H1 (cell line): Measurements from ENCODE around the gene TSSC4. TPM values are rescaled to one million over a fixed set of nuclear protein-coding genes. Genes with fewer than 3 reads are reported as not detected.

Experiments
- CTCF ChIA-PET: fragments of 300-600 bp; sonication (Branson Sonifier 250); formaldehyde crosslinking; loops from one replicate; lab custom pipeline; 2021; ENCODE audit not compliant: partially characterized antibody; lab: Charles Lee
- POLR2A ChIA-PET: fragments of 300-600 bp; sonication (Branson Sonifier 250); formaldehyde crosslinking; loops from one replicate; lab custom pipeline; 2021; ENCODE audit warnings: inconsistent platforms; ENCODE audit not compliant: partially characterized antibody; lab: Charles Lee
- DNase-seq, 2 experiments: peaks; one replicate each; pipeline versions ENCODE4 v3.0.0 to v3.0.0-alpha.2; 2010 to 2022; ENCODE audit warnings: low spot score in 2 of 2, low read depth in 1 of 2, mixed read lengths in 1 of 2
- FAIRE-seq: peaks from 2 replicates; lab custom pipeline; 2011; peaks lifted over from hg19 to GRCh38; lab: Jason Lieb, UNC
- H2AFZ ChIP-seq: 2 replicates; pipeline ENCODE4 v1.8.1; 2012; ENCODE audit warnings: low read length, inconsistent platforms
- H2AK5ac ChIP-seq: 2 replicates; pipeline ENCODE4 v1.6.1; 2013; ENCODE audit warnings: low read depth, low read length
- H2BK120ac ChIP-seq: replicated peaks from 2 replicates; pipeline ENCODE3; 2013; ENCODE audit warnings: low read depth, low read length, inconsistent platforms
- H2BK12ac ChIP-seq: 2 replicates; pipeline ENCODE4 v1.6.1; 2013; ENCODE audit warnings: low read depth, low read length
- H2BK15ac ChIP-seq: 2 replicates; pipeline ENCODE4 v1.6.1; 2013; ENCODE audit warnings: low read length
- H2BK20ac ChIP-seq: 2 replicates; pipeline ENCODE4 v1.6.1; 2013; ENCODE audit warnings: low read length
- H2BK5ac ChIP-seq: 2 replicates; pipeline ENCODE4 v1.6.1; 2013; ENCODE audit warnings: low read depth, low read length
- H3K14ac ChIP-seq: 2 replicates; pipeline ENCODE4 v1.6.1; 2013; ENCODE audit warnings: inconsistent platforms; ENCODE audit not compliant: insufficient read length
- H3K18ac ChIP-seq: 2 replicates; pipeline ENCODE4 v1.6.1; 2013; ENCODE audit warnings: low read length; ENCODE audit errors: extremely low read depth
- H3K23ac ChIP-seq: 2 replicates; pipeline ENCODE4 v1.6.1; 2013; ENCODE audit warnings: inconsistent platforms; ENCODE audit not compliant: insufficient read length
- H3K23me2 ChIP-seq: 2 replicates; pipeline ENCODE4 v1.6.1; 2013; ENCODE audit warnings: low read depth, low read length
- H3K27ac ChIP-seq: 2 replicates; pipeline ENCODE4 v1.6.1; 2011; ENCODE audit warnings: low read depth, low read length, inconsistent platforms
- H3K27me3 ChIP-seq, 4 experiments: replicated peaks in 1 of 4; 1 replicate in 1 of 4; 2 replicates in 3 of 4; pipeline versions ENCODE4 v1.6.1 to v1.8.1; 2011 to 2013; ENCODE audit warnings: low read length in 3 of 4, mild to moderate bottlenecking in 3 of 4, inconsistent platforms in 2 of 4, mixed read lengths in 2 of 4, moderate library complexity in 1 of 4; ENCODE audit not compliant: control insufficient read depth in 3 of 4, insufficient read depth in 3 of 4; ENCODE audit errors: extremely low read depth in 1 of 4
- H3K36me3 ChIP-seq, 4 experiments: 2 replicates each; pipeline versions ENCODE4 v1.6.1 to v1.8.1; 2011 to 2013; ENCODE audit warnings: mild to moderate bottlenecking in 4 of 4, low read length in 3 of 4, moderate library complexity in 2 of 4, control low read depth in 1 of 4, inconsistent platforms in 1 of 4; ENCODE audit not compliant: insufficient read depth in 4 of 4, control insufficient read depth in 2 of 4
- H3K4ac ChIP-seq: replicated peaks from 2 replicates; pipeline ENCODE3; 2013; ENCODE audit warnings: low read length, low read depth, mixed read lengths, inconsistent platforms; ENCODE audit not compliant: insufficient read length
- H3K4me1 ChIP-seq, 4 experiments: replicated peaks in 1 of 4; 1 replicate in 1 of 4; 2 replicates in 3 of 4; pipeline versions ENCODE4 v1.6.1 to v1.8.1; 2011 to 2013; ENCODE audit warnings: low read length in 3 of 4, inconsistent platforms in 2 of 4, mixed read lengths in 1 of 4; ENCODE audit not compliant: insufficient read depth in 4 of 4, control insufficient read depth in 3 of 4
- H3K4me2 ChIP-seq, 2 experiments: 2 replicates each; pipeline versions ENCODE4 v1.6.1 to v1.8.1; 2011 to 2013; ENCODE audit warnings: low read depth in 2 of 2, low read length in 2 of 2, control low read depth in 1 of 2, inconsistent platforms in 1 of 2, mild to moderate bottlenecking in 1 of 2; ENCODE audit not compliant: insufficient read depth in 1 of 2
- H3K4me3 ChIP-seq, 4 experiments: fragments of 200-600, 300-600 bp in 1 of 4; sonication (generic), shearing (Covaris generic), sonication (Bioruptor Twin) in 1 of 4; 2 replicates each; pipeline versions ENCODE4 v1.5.1 to v1.8.1; 2011 to 2016; ENCODE audit warnings: low read length in 4 of 4, low read depth in 3 of 4, control low read depth in 2 of 4, inconsistent platforms in 2 of 4, mild to moderate bottlenecking in 2 of 4, mixed read lengths in 1 of 4, moderate library complexity in 1 of 4; ENCODE audit not compliant: insufficient read depth in 2 of 4; ENCODE audit errors: extremely low read depth in 1 of 4
- H3K56ac ChIP-seq: replicated peaks from 2 replicates; pipeline ENCODE3; 2013; ENCODE audit warnings: low read depth, mild to moderate bottlenecking, mixed read lengths, low read length, inconsistent platforms; ENCODE audit not compliant: insufficient read length
- H3K79me1 ChIP-seq: 2 replicates; pipeline ENCODE4 v1.6.1; 2013; ENCODE audit warnings: low read depth, low read length, control low read depth
- H3K79me2 ChIP-seq, 2 experiments: 2 replicates each; pipeline versions ENCODE4 v1.6.1 to v1.8.1; 2012 to 2013; ENCODE audit warnings: low read length in 2 of 2, mild to moderate bottlenecking in 2 of 2, inconsistent platforms in 1 of 2; ENCODE audit not compliant: insufficient read depth in 2 of 2, control insufficient read depth in 1 of 2
- H3K9ac ChIP-seq, 4 experiments: replicated peaks in 1 of 4; 1 replicate in 1 of 4; 2 replicates in 3 of 4; pipeline versions ENCODE4 v1.6.1 to v1.8.1; 2011 to 2013; ENCODE audit warnings: low read depth in 3 of 4, low read length in 3 of 4, control low read depth in 2 of 4, mild to moderate bottlenecking in 2 of 4, moderate library complexity in 2 of 4, inconsistent platforms in 1 of 4; ENCODE audit errors: extremely low read depth in 1 of 4
- H3K9me3 ChIP-seq, 2 experiments: 2 replicates each; pipeline versions ENCODE4 v1.6.1 to v1.8.1; 2012 to 2013; ENCODE audit warnings: mild to moderate bottlenecking in 2 of 2, moderate library complexity in 2 of 2, control low read depth in 1 of 2, inconsistent platforms in 1 of 2, low read depth in 1 of 2, low read length in 1 of 2, mixed read lengths in 1 of 2; ENCODE audit not compliant: insufficient read depth in 2 of 2
- H4K20me1 ChIP-seq, 2 experiments: replicated peaks in 1 of 2; 2 replicates each; pipeline versions ENCODE3 to v1.8.1; 2011 to 2013; ENCODE audit warnings: inconsistent platforms in 2 of 2, low read length in 2 of 2, mild to moderate bottlenecking in 1 of 2; ENCODE audit not compliant: insufficient read depth in 2 of 2, control insufficient read depth in 1 of 2
- H4K5ac ChIP-seq: 2 replicates; pipeline ENCODE4 v1.6.1; 2013; ENCODE audit warnings: low read length, low read depth, mixed read lengths, inconsistent platforms; ENCODE audit not compliant: insufficient read length
- H4K8ac ChIP-seq: 2 replicates; pipeline ENCODE4 v1.8.0; 2013; ENCODE audit warnings: mild to moderate bottlenecking, moderate library complexity, low read length, inconsistent platforms; ENCODE audit not compliant: insufficient read depth; ENCODE audit errors: extremely low read depth
- H4K91ac ChIP-seq: replicated peaks from 2 replicates; pipeline ENCODE3; 2013; ENCODE audit warnings: low read length, mixed read lengths, inconsistent platforms; ENCODE audit not compliant: insufficient read length
- EGR1 ChIP-seq: IDR thresholded peaks from 2 replicates; pipeline ENCODE4 v1.6.1; 2011; ENCODE audit warnings: low read depth, low read length, borderline replicate concordance
- GABPA ChIP-seq: IDR thresholded peaks from 2 replicates; pipeline ENCODE4 v1.6.1; 2011; ENCODE audit warnings: mild to moderate bottlenecking, low read length, moderate library complexity, borderline replicate concordance; ENCODE audit not compliant: insufficient read depth
- WGBS, 2 experiments: shearing (Covaris generic) in 1 of 2; methylation state at CpG; one replicate each; pipeline versions ENCODE4 v1.1.6 to v1.1.7; 2013 to 2015; ENCODE audit warnings: low lambda C conversion rate in 2 of 2, mixed read lengths in 2 of 2, inconsistent platforms in 1 of 2, low coverage in 1 of 2, missing lambda C conversion rate in 1 of 2; ENCODE audit not compliant: insufficient replicate concordance in 2 of 2, insufficient coverage in 1 of 2, insufficient read length in 1 of 2; ENCODE audit errors: extremely low coverage in 1 of 2, missing lambda C conversion rate in 1 of 2; 5-methylcytosine and 5-hydroxymethylcytosine counted together
- polyA plus RNA-seq, 7 experiments: library from polyadenylated mRNA; depleted of rRNA in 3 of 7; stranded (reverse) in 5 of 7; unstranded in 2 of 7; fragments of >200 nt in 5 of 7; fragments of 200-250 nt in 2 of 7; gene quantifications; 1 replicate in 5 of 7; 2 replicates in 1 of 7; 4 replicates in 1 of 7; pipeline versions ENCODE4 v1.2.1 to v1.2.3, GENCODE V29; 2011 to 2013; ENCODE audit warnings: missing spikeins in 2 of 7, mixed read lengths in 2 of 7
- total RNA-seq: library from RNA; stranded (reverse); fragmentation: NEBNext Ultra II Directional; extraction: Animal tissue kit (Norgen Biotek cat#: 25700); gene quantifications from 2 replicates; pipeline ENCODE4 v1.2.1, GENCODE V29; 2021

The TSSC4 gene
- total and polyA plus RNA-seq, 2 of the 8 experiments (the other 6 are each of a cell fraction or from before 2014, with no cell fraction given), result 34.0 to 39.3 TPM

DNA sequence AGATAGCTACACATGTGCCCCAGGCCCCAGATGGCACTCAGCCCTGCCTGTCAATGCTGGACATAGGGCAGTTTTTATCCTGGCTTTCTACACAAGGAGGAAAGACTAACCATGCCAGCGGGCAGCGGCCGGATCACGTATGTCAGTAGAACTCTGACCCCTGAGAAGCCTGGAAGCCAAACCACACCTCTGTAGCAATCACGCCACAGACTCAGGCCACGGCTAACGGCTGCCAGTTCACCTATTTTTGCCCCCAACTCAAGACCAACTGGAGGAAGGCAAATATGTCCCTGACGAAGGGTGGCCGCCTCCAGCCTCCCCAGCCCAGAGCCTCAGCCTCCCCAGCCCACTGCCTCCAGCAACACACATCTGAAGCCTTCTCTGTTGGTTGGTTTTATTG is 30.7 kb upstream of the TSSC4 start:
- no peak overlapping the region for H4K91ac ChIP-seq
- no peak overlapping the region for H2BK120ac ChIP-seq
- no peak overlapping the region for H2BK20ac ChIP-seq
- H3K9me3 ChIP-seq, result no peaks in the 10 kb centered on the region
- no peak overlapping the region for H3K4ac ChIP-seq
- CTCF ChIA-PET, result interaction anchor here (0.7 to 0.9 kb wide), 2 partner anchors 11 to 64 kb away, joined by 3 to 4 read pairs; no protein-coding TSS in a partner anchor
- no peak overlapping the region for H2BK5ac ChIP-seq
- WGBS, 2 experiments, result 91% methylated on average over 5 of the region's 9 CpGs; no CpG with 5 or more reads in 1 of the 2 experiments
- no peak overlapping the region for H3K14ac ChIP-seq
- no peaks in the 10 kb centered on the region for H3K79me1 ChIP-seq
- no peak overlapping the region for H3K4me3 ChIP-seq
- POLR2A ChIA-PET, result interaction anchor here (0.8 kb wide), 1 partner anchor 8 kb away, joined by 3 read pairs; no protein-coding TSS in a partner anchor
- H3K79me2 ChIP-seq, result no peaks in the 10 kb centered on the region
- H4K20me1 ChIP-seq, result peaks cover 0 to 1% of the 10 kb centered on the region in 2 experiments
- no peak overlapping the region for H4K5ac ChIP-seq
- H2BK15ac ChIP-seq, result no peak overlapping the region
- FAIRE-seq, result no peak
- H3K23me2 ChIP-seq, result no peaks in the 10 kb centered on the region
- 0 out of 7 replicates have a peak, but pooled peaks cover 0 to 2% (median 0%) of the 10 kb centered on the region in 4 experiments for H3K27me3 ChIP-seq
- H3K56ac ChIP-seq, result no peak overlapping the region
- H3K9ac ChIP-seq, result no peak overlapping the region
- no peak for DNase-seq
- no peak overlapping the region for H3K18ac ChIP-seq
- no peak overlapping the region for H3K27ac ChIP-seq
- no peak overlapping the region for H2AK5ac ChIP-seq
- no peak overlapping the region for H2AFZ ChIP-seq
- no peaks in the 10 kb centered on the region for H3K4me1 ChIP-seq
- H3K36me3 ChIP-seq, result no peaks in the 10 kb centered on the region
- no peak for TF ChIP-seq GABPA
- TF ChIP-seq EGR1, result no peak
- H3K23ac ChIP-seq, result no peak overlapping the region
- H3K4me2 ChIP-seq, result no peak overlapping the region
- no peak overlapping the region for H4K8ac ChIP-seq
- H2BK12ac ChIP-seq, result no peak overlapping the region
